Stimulated activated CD8-positive, alpha-beta memory T cell treated with anti-CD3 and anti-CD28 coated beads, Interleukin-2, amount 100 ng/mL, for 48 hours (primary cell): ENCODE data around the gene CD200R1L.

Source experiments
- DNase-seq, 2 donors: peaks; one replicate each; pipeline ENCODE4 v3.0.0-alpha.2; 2020; ENCODE audit warnings: low read depth in 2 of 2

CD200R1L gene

GRCh38 chr3:112786881-112787579 is 59.6 kb downstream of the CD200R1L start:
- DNase-seq, result no peak

DNA sequence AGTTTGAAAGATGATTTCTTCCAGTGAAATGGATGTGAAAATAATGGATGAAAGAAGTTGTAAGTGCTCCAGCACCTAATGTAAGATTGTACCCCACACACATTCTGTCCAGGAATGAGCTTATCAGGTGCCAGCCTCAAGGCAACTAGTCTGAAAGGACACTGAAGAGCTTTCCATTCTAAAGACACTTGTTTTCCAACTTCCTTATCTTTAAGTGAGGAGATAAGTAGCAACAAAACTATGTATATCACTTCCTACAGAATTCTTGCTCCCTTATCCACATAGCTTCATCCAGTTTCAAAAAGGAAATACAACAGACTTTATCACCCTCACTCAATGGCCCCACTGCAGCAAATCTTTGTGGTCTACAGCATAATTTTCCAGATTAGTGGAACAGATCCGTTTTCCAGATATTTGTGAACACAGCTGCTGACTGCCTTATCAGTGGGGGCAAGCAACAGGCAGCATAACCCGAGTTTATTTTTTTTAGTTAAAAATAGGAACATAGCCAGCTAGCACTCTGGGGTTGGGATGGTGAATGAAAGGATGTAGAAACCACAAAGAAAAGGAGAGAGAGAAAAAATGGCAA is 60.6 kb downstream of the CD200R1L start:
- no peak for DNase-seq

- no peak for DNase-seq
Observed at GRCh38 chr3:112785321-112786001, 61.2 kb downstream of the CD200R1L start.

DNA sequence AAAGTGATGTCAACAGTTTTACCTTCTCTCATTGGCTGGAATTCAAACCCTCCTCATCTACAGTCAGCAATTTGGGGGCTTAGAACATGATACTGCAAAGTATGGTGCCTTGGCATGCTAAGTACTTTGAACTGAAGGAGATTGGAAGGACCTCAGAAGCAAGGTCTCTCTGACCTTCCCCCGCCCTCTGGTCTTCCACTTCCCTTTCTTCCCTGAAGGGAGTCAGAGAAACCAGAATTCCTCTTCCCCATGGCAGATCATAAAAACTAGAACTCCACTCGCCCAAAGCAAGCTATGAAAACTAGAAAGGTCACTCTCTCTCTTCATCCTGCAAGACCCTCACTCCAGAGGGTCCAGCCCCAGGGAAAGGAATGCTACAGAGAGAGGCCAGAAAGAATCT is 64.2 kb downstream of the CD200R1L start:
- DNase-seq, result no peak

DNA sequence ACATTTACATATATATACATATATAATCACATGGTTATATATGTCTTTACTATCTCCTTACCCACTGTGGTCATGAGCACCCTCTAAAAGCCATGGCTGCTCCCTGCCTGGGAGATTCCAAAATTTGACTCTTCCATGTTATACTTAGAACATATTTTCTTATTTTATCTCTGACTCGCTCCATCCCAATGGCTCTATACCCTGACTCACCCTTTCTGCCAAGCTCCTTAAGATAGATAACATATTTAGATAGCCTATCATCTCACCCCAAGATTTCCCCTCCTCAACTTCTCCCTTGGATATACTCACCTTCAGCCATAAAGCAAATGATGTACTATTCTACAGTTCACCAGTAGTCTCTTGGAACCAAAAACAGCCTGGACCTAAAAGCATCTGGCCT is 65.1 kb downstream of the CD200R1L start:
- no peak for DNase-seq

DNA sequence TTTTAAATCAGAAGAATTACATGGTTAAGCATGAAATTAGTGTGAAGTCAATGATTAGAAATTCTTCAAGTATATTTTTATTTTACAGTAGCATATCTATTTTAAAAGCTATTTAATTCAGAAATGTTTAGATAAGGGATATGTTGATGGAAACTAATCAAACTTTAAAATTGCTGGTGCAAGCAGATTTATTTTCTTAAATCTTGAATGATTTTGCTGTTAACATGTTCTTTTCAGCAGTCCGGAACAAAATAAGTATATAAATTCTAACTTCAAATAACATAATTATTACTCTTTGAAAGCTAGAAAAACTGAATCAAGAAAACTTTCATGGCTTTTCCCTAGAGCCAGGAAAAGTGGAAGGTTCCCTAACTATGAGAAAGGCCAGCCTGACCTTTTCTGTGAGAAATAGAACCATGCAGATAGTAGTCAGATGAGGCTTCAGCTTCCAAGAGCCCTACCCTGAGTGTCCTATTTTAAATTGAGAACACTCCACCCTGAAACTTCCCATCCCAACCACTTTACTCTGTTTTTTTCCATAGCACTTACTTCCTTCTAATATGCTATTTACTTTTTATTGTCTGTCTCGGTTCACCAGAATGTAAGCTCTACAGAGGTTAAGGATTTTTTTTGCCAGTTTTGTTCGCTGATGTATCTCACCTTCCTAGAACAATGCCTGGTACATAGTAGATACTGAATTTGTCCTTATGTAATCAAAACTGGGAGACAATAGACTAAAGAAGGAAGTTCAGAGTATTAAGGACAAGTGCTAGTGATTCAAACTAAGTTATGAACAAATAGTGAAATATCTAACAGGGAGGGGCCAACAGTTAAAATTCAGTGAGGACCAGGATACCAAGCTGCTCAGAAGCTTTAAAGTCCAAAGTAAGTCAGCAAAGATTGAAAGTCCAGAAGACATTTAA is 66.8 kb downstream of the CD200R1L start:
- no peak for DNase-seq

GRCh38 chr3:112779011-112779410 is 67.7 kb downstream of the CD200R1L start:
- no peak for DNase-seq

GRCh38 chr3:112778353-112778948 is 68.2 kb downstream of the CD200R1L start:
- DNase-seq, result no peak

- no peak for DNase-seq
Observed at GRCh38 chr3:112777811-112778210, 68.9 kb downstream of the CD200R1L start.

DNA sequence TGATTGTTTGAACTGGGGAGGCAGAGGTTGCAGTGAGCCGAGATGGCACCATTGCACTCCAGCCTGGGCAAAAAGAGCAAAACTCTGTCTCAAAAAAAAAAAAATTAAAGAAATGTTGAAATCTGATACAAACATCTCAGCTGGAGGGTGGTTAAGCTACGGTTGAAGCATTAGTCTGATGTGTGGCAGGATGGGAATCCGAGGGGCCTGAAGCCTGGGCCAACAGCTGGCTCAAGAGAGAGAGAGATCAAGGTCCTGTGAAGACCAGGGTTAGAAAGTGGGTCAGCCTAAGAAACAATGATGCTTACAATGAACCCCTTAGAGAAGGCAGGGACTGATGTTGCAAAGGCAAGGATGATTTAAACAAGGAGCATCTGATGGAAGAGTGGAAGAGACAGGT is 69.8 kb downstream of the CD200R1L start:
- DNase-seq, result no peak

- DNase-seq, result no peak
Observed at GRCh38 chr3:112776000-112776399, 70.7 kb downstream of the CD200R1L start.

GRCh38 chr3:112775011-112775742 is 71.5 kb downstream of the CD200R1L start:
- DNase-seq, result no peak

- DNase-seq, result no peak
Observed at GRCh38 chr3:112774293-112774926, 72.3 kb downstream of the CD200R1L start.

- DNase-seq, result peak in 1 of 2 donors; percentile 6
Observed at GRCh38 chr3:112773864-112774263, 72.8 kb downstream of the CD200R1L start.

DNA sequence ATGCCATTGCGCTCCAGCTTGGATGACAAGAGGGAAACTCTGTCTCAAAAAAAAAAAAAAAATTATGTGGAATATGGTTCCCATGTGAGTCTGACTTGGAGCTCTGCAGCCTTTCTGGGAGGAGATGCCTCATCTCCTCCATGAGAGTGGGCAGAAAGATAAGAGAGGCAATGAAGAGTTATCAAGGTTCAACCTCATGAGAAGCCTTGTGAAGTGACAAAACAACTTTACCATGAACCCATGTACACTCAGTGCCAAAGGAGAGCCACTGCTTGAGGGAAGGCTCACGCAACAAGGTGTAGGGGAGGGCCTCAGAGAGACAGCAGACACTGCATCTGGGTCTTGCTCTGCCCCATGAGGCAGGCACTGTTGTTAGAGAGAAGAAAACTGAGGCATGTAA is 75.7 kb downstream of the CD200R1L start:
- no peak for DNase-seq

- peak; percentile 29 to 42 for DNase-seq
Observed at GRCh38 chr3:112770032-112770626, 76.5 kb downstream of the CD200R1L start.

GRCh38 chr3:112769286-112769978 is 77.2 kb downstream of the CD200R1L start:
- no peak for DNase-seq

GRCh38 chr3:112767777-112768176 is 78.9 kb downstream of the CD200R1L start:
- no peak for DNase-seq

DNA sequence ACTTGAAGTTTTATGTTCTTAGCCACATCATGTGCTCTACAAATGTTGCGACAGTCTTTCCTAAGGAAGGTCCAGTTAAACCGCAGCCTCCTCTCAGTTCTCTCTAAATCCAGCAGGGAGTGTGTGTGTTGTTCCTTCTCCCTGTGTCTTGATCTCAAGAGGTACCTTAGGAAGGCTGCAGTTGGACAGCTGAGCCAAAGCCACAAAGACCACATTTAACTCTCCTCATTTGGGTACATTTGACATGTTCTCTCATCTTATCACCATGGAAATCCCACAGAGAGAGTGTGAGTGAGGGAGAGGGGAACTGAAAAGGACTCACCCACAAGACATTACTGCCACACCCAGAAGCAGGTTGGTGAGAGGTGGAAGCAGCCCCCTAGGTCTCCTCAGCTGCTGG is 79.5 kb downstream of the CD200R1L start:
- DNase-seq, result no peak
